Left ventricle myocardium inferior (tissue), 1 donor: Measurements from ENCODE around the gene ABCA10. TPM values are rescaled to one million over a fixed set of nuclear protein-coding genes. Genes with fewer than 3 reads are reported as not detected.
"Not testable (repeated sequence)": the region's sequence is repeated elsewhere in the genome, so short reads cannot be mapped to it uniquely, and the experiment has no call there.

Experiments used
- DNase-seq: peaks from one replicate; pipeline ENCODE4 v3.0.0-alpha.2; 2020
- H3K27ac ChIP-seq: fragments of 200-600 bp; replicated peaks from 2 replicates; pipeline ENCODE4 v1.8.0; 2021
- H3K27me3 ChIP-seq: fragments of 200-600 bp; 2 replicates; pipeline ENCODE4 v1.8.0; 2021; ENCODE audit warnings: low read depth
- H3K36me3 ChIP-seq: fragments of 200-600 bp; 2 replicates; pipeline ENCODE4 v1.8.0; 2021
- H3K4me1 ChIP-seq: fragments of 200-600 bp; 2 replicates; pipeline ENCODE4 v1.8.0; 2021
- H3K4me3 ChIP-seq: fragments of 200-600 bp; 2 replicates; pipeline ENCODE4 v1.8.0; 2021; ENCODE audit warnings: mild to moderate bottlenecking, moderate library complexity
- H3K9me3 ChIP-seq: fragments of 200-600 bp; replicated peaks from 2 replicates; pipeline ENCODE4 v1.8.0; 2021
- intact Hi-C: fragments of 100-400 bp; cut with micrococcal nuclease; formaldehyde crosslinking; loops from one replicate; pipeline ENCODE4 v1.11.0; 2022
- total RNA-seq: library from RNA; stranded (reverse); fragmentation: NEBNext Ultra II Directional; extraction: Animal tissue kit (Norgen Biotek cat#: 25700); gene quantifications from one replicate; pipeline ENCODE4 v1.2.1, GENCODE V29; 2021
- TF ChIP-seq, protein P1 (sequence below): fragments of 200-600 bp; IDR thresholded peaks from 2 replicates; pipeline ENCODE4 v1.8.0; 2021; ENCODE audit warnings: antibody characterized with exemption, mild to moderate bottlenecking, borderline replicate concordance
- donor health status: DM: no; HTN: yes; CAD: no; lungs with severe emphysema.

Gene ABCA10
- total RNA-seq, 1 donor from 2014 or later, result 4.2 TPM

DNA sequence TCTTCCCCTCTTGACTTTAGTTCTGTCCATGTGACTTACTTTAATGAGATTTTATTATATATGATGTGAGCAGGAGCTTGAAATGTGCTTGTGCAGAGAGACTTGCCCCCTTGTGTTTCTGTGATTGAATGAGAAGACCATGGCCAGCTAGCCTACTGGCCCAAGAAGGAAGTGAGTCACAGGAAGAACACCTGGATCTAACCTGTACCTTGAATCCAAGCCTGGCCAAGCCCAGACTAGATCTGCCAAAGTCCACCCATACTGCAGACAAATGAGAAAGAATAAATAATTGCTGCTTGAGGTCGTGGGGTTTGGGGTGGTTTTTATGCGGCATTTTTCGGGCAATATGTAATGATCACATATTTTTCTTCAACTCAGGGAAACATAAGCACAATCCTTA is 9.6 kb downstream of the ABCA10 start:
- H3K27me3 ChIP-seq, result no peaks in the 10 kb centered on the region
- H3K4me1 ChIP-seq, result no peaks in the 10 kb centered on the region
- H3K4me3 ChIP-seq, result no peak overlapping the region
- H3K9me3 ChIP-seq, result no peaks in the 10 kb centered on the region
- H3K27ac ChIP-seq, result no peak overlapping the region
- no peak for DNase-seq
- H3K36me3 ChIP-seq, result peaks cover 20% of the 10 kb centered on the region
- TF ChIP-seq, protein P1, sequence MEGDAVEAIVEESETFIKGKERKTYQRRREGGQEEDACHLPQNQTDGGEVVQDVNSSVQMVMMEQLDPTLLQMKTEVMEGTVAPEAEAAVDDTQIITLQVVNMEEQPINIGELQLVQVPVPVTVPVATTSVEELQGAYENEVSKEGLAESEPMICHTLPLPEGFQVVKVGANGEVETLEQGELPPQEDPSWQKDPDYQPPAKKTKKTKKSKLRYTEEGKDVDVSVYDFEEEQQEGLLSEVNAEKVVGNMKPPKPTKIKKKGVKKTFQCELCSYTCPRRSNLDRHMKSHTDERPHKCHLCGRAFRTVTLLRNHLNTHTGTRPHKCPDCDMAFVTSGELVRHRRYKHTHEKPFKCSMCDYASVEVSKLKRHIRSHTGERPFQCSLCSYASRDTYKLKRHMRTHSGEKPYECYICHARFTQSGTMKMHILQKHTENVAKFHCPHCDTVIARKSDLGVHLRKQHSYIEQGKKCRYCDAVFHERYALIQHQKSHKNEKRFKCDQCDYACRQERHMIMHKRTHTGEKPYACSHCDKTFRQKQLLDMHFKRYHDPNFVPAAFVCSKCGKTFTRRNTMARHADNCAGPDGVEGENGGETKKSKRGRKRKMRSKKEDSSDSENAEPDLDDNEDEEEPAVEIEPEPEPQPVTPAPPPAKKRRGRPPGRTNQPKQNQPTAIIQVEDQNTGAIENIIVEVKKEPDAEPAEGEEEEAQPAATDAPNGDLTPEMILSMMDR, result no peak
- intact Hi-C loops, result no loop called here

DNA sequence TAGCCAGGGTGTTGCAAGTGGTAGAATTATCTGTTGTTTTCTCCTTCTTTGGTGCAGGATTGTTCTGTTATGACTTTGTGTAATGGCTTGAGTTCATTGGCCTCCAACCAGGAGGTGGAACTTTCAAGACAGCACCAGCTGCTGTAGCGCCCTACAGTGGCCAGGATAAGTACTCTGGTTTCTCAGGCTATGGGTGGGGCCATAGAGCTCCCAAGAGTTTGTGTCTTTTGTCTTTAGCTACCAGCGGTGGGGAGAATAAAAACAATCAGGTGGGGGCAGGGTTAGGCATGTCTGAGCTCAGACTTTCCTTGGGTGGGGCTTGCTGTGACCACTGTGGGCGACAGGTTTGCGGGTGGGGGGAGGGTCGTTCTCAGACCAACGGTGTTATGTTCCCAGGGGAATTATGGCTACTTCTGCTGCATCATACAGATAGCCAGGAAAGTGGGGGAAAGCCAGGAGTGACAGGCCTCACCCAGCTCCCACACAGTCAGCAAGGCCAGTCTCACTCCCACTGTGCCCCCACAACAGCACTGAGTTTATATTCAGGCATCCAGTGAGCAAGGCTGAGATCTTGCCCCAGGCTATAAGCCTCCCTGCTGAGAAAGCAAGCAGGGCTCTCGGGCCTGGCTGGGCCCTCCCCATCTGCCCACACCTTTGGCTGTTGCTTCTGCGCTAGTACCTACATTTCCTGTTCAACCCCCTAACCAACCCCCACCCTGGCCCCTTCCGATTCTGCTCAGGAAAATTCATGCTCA is 15.4 kb downstream of the ABCA10 start:
- Histone ChIP-seq H3K27me3 (no peaks in the 10 kb centered on the region), H3K9me3 (no peaks in the 10 kb centered on the region), H3K4me1 (no peaks in the 10 kb centered on the region), H3K27ac (no peak overlapping the region), H3K4me3 (no peak overlapping the region), H3K36me3 (peaks cover 18% of the 10 kb centered on the region)
- DNase-seq, result no peak
- intact Hi-C loops, result no loop called here
- TF ChIP-seq, protein P1, result no peak

DNA sequence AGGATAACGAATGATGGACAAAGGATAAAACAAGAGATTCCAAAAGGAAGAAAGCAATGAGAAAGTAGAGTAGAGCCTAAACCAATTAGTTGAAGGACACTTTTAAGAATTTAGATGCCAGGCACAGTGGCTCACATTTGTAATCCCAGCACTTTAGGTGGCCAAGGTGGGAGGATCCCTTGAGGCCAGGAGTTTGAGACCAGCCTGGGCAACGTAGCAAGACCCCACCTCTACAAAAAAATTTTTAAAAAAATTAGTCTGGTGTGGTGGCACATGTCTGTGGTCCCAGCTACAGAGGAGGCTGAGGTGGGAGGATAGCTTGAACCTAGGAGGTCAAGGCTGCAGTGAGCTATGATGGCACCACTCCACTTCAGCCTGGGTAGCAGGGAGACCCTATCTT is 20.0 kb downstream of the ABCA10 start:
- Histone ChIP-seq H3K9me3 (no peaks in the 10 kb centered on the region), H3K4me3 (no peak overlapping the region), H3K27ac (no peak overlapping the region), H3K27me3 (no peaks in the 10 kb centered on the region), H3K36me3 (peaks cover 15% of the 10 kb centered on the region), H3K4me1 (no peaks in the 10 kb centered on the region)
- TF ChIP-seq, protein P1, result no peak
- intact Hi-C loops, result no loop called here
- DNase-seq, result no peak

DNA sequence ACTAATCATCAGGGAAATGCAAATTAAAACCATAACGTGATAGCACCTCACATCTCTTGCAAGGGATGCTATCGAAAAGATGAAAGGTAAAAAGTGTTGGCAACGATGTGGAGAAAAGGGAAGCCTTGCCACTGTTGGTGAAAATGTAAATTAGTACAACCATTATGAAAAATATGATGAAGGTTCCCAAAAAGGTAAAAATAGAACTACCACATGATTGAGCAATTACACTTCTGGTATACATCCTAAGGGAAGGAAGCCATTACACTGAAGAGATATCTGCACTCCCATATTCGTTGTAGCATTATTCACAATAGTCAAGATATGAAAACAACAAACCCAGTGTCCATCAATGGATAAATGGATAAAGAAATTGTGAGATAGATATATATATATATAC is 21.5 kb downstream of the ABCA10 start:
- H3K4me1 ChIP-seq, result no peaks in the 10 kb centered on the region
- TF ChIP-seq, protein P1, result no peak
- no peak for DNase-seq
- H3K9me3 ChIP-seq, result no peaks in the 10 kb centered on the region
- H3K36me3 ChIP-seq, result peaks cover under 1% of the 10 kb centered on the region
- H3K27ac ChIP-seq, result no peak overlapping the region
- H3K4me3 ChIP-seq, result no peak overlapping the region
- intact Hi-C loops, result no loop called here
- no peaks in the 10 kb centered on the region for H3K27me3 ChIP-seq

DNA sequence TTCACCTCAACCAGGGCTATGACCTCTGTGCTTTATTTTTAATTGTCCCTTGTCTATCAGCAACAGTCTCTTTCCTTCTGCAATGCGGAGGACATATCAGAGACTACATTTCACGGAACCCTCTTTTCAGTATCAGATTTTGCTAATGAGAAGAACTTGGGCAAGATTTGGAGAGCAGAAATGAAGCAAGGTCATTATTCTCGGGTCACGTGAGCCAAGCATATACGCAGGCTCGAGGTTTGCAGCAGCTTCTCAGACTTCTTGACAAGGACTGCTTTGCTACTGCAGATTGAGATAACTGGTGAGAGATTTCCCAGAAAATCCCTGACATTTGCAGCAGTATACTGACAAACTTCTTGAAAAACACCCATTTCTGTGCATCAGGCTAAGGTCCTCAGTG is 30.4 kb downstream of the ABCA10 start:
- TF ChIP-seq, protein P1, result no peak
- Histone ChIP-seq H3K36me3 (no peaks in the 10 kb centered on the region), H3K4me3 (no peak overlapping the region), H3K27ac (no peak overlapping the region), H3K27me3 (no peaks in the 10 kb centered on the region), H3K4me1 (no peaks in the 10 kb centered on the region), H3K9me3 (no peaks in the 10 kb centered on the region)
- intact Hi-C loops, result no loop called here
- DNase-seq, result no peak

DNA sequence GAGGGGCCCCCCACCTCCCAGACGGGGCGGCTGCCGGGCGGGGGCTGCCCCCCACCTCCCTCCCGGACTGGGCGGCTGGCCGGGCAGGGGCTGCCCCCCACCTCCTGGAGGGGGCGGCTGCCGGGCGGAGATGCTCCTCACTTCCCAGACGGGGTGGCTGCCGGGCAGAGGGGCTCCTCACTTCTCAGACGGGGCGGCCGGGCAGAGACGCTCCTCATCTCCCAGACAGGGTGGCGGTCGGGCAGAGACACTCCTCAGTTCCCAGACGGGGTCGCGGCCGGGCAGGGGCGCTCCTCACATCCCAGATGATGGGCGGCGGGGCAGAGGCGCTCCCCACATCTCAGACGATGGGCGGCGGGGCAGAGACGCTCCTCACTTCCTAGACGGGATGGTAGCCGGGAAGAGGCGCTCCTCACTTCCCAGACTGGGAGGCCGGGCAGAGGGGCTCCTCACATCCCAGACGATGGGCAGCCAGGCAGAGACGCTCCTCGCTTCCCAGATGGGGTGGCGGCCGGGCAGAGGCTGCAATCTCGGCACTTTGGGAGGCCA is 32.4 kb downstream of the ABCA10 start:
- DNase-seq, H3K36me3 ChIP-seq: not testable (repeated sequence)

More for the DNA sequence above, 32.4 kb downstream of the ABCA10 start:
- H3K9me3 ChIP-seq, H3K27ac ChIP-seq, H3K27me3 ChIP-seq, intact Hi-C loops, H3K4me3 ChIP-seq, H3K4me1 ChIP-seq: not testable (repeated sequence)
